Measurements from ENCODE around the gene MAN1C1. TPM values are rescaled to one million over a fixed set of nuclear protein-coding genes. Genes with fewer than 3 reads are reported as not detected.

Gene MAN1C1
- polyA plus RNA-seq, 4 donors = 11.5 to 17.5 (median 16.3) TPM

- no peak for DNase-seq (ENCODE audit: low read depth in 4 of 4, low spot score in 3 of 4)
Measured at GRCh38 chr1:25675729-25676476, 59.3 kb downstream of the MAN1C1 start.

GRCh38 chr1:25676488-25676887 lies 59.9 kb downstream of the MAN1C1 start:
- DNase-seq (ENCODE audit: low read depth in 4 of 4, low spot score in 3 of 4) = no peak

DNA sequence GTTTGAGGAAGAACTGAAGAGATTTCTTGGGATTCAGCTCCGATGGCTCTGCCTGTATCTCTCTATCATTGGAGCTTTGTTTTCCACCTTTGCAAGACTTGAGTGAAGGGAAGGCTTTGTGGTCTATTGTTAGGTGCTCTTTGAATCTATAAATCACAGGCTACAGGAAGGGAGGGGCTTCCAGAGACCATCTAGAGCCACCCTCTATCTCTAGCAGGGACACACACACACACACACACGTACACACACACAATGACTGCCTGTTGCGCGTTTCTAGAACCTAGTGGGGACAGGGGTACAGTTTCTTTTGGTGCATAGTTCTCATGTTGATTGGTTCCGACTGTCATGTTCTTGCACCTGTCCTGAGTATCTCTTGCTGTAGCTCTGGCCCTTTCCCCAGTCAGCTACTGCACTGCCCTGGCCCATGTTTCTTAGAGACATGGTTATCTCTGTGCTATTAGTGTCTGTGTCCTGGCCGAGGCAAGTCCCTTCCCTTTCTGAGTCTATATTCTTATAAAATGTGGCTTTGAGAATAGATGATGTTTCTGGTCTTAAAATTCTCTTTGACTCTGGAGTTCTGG lies 60.7 kb downstream of the MAN1C1 start:
- DNase-seq (ENCODE audit: low read depth in 4 of 4, low spot score in 3 of 4) = no peak

GRCh38 chr1:25679171-25679570 lies 62.6 kb downstream of the MAN1C1 start:
- no peak for DNase-seq (ENCODE audit: low read depth in 4 of 4, low spot score in 3 of 4)

GRCh38 chr1:25680701-25681100 lies 64.1 kb downstream of the MAN1C1 start:
- no peak for DNase-seq (ENCODE audit: low read depth in 4 of 4, low spot score in 3 of 4)

GRCh38 chr1:25682059-25682601 lies 65.5 kb downstream of the MAN1C1 start:
- no peak for DNase-seq (ENCODE audit: low read depth in 4 of 4, low spot score in 3 of 4)

DNA sequence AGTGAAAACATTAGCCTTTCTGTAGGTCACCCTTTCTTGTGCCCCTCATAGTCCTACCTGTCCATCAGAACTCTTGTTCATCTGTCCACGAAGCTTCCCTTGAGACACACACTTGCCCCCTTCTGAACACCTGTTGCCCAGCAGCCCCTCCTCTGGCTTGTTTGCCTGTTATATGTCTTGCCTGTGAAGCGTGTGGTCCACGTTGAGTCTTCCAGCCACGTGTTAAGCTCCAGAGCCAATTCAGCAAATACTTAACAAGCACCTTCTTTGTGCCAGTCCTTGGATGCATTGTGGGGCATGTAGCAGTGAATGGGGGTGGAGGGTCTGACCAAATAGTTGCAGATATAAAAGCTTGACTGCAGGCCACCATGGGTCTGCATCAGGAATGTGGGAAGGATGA lies 66.6 kb downstream of the MAN1C1 start:
- no peak for DNase-seq (ENCODE audit: low read depth in 4 of 4, low spot score in 3 of 4)

GRCh38 chr1:25683731-25684130 lies 67.1 kb downstream of the MAN1C1 start:
- DNase-seq (ENCODE audit: low read depth in 4 of 4, low spot score in 3 of 4) = no peak

DNA sequence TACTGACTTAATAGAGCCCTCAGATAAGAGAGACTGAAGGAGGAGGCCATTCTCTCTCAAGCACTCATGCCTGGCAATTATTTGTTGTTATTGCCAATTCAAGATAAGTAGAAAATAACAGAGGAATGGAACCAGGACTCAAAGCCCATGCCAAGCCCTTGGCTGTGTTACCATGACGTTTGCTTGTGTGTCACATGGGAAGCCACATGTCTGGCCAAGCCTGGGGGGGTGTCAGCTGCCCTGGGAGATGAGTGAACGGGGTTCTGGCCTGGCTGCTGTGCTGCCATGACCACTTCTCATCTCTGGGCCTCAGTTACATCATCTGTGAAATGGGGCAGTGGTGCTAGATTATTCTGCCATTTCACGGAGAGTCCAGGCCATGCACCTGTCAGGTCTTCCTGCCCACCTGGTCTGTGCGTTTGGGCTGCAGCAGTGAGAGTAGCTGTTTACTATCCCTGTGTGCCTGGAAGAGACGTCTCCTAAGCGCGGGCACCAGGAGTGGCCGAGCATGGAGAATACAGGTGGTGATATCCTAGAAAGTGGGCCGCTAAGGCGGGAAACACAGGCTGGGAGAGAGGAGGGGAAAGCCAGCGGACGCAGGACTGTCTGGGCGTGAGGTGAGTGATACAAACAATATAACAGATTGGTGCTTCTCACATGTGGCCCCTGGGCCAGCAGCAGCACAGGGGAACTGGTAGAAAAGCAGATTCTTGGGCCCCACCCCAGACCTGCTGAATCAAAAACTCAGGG lies 67.8 kb downstream of the MAN1C1 start:
- no peak for DNase-seq (ENCODE audit: low read depth in 4 of 4, low spot score in 3 of 4)

GRCh38 chr1:25685211-25685750 lies 68.7 kb downstream of the MAN1C1 start:
- DNase-seq (ENCODE audit: low read depth in 4 of 4, low spot score in 3 of 4) = no peak

DNA sequence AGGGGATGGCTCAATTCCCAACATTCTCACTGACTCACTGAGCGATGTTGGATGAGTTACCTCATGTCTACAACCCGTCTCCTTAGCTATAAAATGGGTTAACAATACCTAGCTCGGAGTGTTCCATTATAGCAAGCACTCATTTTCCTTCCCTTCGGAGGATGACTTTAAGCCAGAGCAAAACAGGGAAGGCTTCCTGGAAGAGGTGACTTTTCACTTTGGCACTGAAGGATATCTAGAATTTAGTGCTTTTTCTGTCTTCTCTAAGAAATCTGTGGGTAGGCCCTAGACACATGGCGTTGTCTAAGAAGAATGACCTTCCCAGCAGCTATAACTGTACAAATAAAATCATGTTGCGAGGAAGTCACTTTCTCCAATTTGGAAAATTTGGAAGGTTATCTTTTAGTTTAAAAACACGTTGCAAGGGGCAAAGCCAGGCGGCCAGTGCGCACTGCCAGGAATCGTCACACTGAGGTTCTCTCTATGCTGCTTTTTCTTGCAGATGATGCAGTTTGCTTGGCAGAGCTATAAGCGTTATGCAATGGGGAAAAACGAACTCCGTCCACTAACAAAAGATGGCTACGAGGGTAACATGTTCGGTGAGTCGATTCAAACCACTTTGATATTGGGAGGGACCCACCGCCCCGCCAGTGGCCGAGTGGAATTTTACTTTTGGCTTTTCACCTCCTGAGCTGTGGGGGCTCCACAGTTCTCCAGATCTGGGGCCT lies 69.5 kb downstream of the MAN1C1 start:
- no peak for DNase-seq (ENCODE audit: low read depth in 4 of 4, low spot score in 3 of 4)

DNA sequence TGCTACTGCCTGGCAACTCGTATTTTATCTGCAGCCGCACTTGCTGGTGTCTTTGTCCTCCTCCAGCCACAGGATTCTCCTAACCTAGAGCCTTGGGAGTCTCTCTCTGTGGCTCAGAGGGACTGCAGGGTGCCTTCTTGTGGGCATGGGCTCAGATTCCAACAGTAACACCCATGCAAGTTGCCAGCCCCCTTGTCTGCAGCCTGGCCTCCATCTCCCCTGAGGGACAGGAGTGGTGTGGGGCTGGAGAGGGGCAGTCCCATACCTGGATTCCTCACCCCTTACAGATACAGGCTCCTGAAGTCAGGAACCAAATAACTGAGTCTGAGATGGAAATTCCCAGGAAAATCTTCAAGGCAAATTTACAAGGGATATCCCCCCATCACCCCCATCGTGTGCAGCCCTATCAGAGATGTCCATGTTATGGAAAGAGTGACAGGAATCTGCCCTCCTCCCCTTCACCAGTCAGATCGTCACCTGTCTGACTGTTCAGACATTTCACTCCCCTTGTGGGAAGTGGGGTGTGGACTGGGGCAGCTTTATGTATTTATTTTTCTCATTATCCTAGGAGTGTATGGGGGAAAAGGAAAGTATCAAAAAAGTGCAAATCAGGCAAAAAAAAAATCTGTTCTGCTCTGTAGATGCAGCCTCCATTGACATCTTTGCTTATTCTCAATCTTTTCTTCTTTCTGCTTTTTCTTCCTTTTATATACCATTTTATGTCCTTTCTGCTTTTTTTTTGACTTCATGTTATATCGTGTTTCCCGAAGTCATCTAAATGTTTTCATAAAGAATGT lies 70.8 kb downstream of the MAN1C1 start:
- DNase-seq (ENCODE audit: low read depth in 4 of 4, low spot score in 3 of 4) = no peak

DNA sequence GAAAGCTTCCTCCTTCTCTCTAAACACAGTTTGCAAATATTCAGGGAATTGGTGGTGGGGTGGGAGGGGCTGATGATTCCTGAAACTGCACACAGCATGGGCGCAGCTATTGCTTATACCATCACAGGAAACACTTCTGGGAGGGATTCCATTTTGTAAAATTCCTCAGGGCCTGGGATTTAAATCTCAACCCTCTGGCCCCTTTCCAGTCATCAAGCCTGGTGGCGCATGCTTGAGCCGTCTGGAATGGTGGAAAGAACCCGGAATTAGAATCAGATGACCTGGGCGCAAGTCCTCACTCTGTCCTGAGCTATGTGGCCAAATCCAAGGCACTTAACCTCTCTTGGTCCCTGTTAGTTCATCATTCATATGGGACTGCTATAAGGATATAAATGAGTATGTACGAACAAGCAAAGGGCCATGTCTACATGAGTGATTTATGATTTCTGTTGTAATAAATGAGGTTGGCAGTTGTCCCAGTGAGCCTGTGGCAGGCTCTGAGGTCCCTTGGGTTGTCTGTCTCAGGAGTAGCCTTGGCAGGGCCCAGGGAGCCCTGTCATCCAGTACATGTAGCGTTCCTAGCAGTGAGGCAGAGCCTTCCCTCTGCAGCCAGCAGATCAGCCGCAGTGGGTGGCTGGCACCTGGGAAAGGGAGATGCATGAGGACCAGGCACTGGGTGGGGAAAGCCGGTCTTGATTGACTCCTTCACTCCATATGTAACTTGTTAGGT lies 72.0 kb downstream of the MAN1C1 start:
- no peak for DNase-seq (ENCODE audit: low read depth in 4 of 4, low spot score in 3 of 4)

- DNase-seq (ENCODE audit: low read depth in 4 of 4, low spot score in 3 of 4) = no peak
Measured at GRCh38 chr1:25689686-25690381, 73.2 kb downstream of the MAN1C1 start.

- DNase-seq (ENCODE audit: low read depth in 4 of 4, low spot score in 3 of 4) = no peak
Measured at GRCh38 chr1:25690396-25690956, 73.9 kb downstream of the MAN1C1 start.

DNA sequence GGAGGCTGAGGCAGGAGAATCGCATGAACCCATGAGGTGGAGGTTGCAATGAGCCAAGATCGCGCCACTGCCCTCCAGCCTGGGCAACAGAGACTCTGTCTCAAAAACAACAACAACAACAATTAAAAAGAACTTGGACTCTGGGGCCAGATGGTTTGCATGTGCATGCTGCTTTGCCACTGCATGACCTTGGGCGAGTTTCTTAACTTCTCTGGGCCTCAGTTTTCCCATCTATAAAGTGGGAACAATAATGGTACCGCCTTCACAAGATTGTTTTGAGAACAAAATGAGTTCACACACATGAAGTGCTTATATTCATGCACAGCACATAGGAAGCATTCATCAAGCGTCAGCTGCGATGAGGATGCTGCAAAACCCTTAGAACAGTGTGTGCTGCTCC lies 74.6 kb downstream of the MAN1C1 start:
- DNase-seq (ENCODE audit: low read depth in 4 of 4, low spot score in 3 of 4) = no peak

- DNase-seq (ENCODE audit: low read depth in 4 of 4, low spot score in 3 of 4) = no peak
Measured at GRCh38 chr1:25692560-25692959, 76.0 kb downstream of the MAN1C1 start.

All from left renal pelvis (tissue), 4 donors.